ENCODE measurements around the gene PHF3. TPM values are rescaled to one million over a fixed set of nuclear protein-coding genes. Genes with fewer than 3 reads are reported as not detected.

The PHF3 gene
- total RNA-seq, 1 experiment from 2014 or later = 66.6 TPM

DNA sequence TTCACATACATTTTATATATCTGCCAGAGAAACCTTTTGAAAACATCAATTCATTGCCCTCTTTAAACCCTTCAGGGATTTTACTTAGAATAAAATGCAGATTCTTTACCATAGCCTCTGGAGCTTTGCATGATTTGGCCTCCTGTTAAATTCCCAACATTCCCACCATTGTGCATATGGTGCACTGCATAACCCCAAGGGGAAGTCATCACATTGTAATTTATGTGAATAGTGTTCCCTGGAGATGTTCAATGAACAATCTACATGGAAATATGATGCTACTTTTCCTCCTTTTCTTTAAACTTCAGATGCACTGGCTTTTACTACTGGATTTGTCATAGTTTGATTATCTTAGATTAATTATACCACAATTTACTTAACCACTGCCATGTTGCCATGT is 94.7 kb downstream of the PHF3 start:
- no peaks in the 10 kb centered on the region for H3K9me3 ChIP-seq (ENCODE audit: control insufficient read depth, low read depth, low read length)
- DNase-seq = no peak
- no peak overlapping the region for H4K8ac ChIP-seq (replicated peaks; ENCODE audit: insufficient read length, low read depth, low read length)
- H3K14ac ChIP-seq (ENCODE audit: insufficient read depth, low read length) = no peak overlapping the region
- no peaks in the 10 kb centered on the region for H4K20me1 ChIP-seq (ENCODE audit: control insufficient read depth, insufficient read depth, insufficient read length)
- no peak overlapping the region for H2BK15ac ChIP-seq (ENCODE audit: low read depth, low read length)
- no peak overlapping the region for H2AK5ac ChIP-seq (ENCODE audit: insufficient read length, low read length)
- no peak overlapping the region for H3K18ac ChIP-seq (ENCODE audit: insufficient read length, low read depth, low read length)
- H3T11ph ChIP-seq (ENCODE audit: low read length) = no peak overlapping the region
- H3K27me3 ChIP-seq (ENCODE audit: insufficient read depth, low read length) = no peaks in the 10 kb centered on the region
- H2BK12ac ChIP-seq (ENCODE audit: insufficient read length, low read depth, low read length) = no peak overlapping the region
- H3K27ac ChIP-seq (ENCODE audit: insufficient read length, low read depth, low read length) = no peak overlapping the region
- no peak overlapping the region for H3K4me2 ChIP-seq (ENCODE audit: insufficient read depth, insufficient read length, low read length)
- H2BK20ac ChIP-seq (ENCODE audit: low read depth, low read length, poor library complexity, severe bottlenecking) = no peak overlapping the region
- no peaks in the 10 kb centered on the region for H3K79me2 ChIP-seq (ENCODE audit: insufficient read depth, low read length)
- no peak overlapping the region for H2AFZ ChIP-seq (ENCODE audit: low read length)
- Mint-ChIP-seq H3K4me3 (no peak overlapping the region), H3K9me3 (no peaks in the 10 kb centered on the region), H3K4me1 (no peaks in the 10 kb centered on the region), H3K27me3 (ENCODE audit: low read depth) (no peaks in the 10 kb centered on the region), H3K27ac (no peak overlapping the region), H3K36me3 (ENCODE audit: insufficient read depth in 1 of 3, low read depth in 3 of 3) (no peaks in the 10 kb centered on the region)
- no peaks in the 10 kb centered on the region for H3K23me2 ChIP-seq (ENCODE audit: insufficient read length, low read depth, low read length, poor library complexity, severe bottlenecking)
- no peak overlapping the region for H3K4ac ChIP-seq (ENCODE audit: low read depth, low read length)
- H3K79me1 ChIP-seq (ENCODE audit: insufficient read depth, low read depth, low read length, poor library complexity, severe bottlenecking) = no peaks in the 10 kb centered on the region
- no peaks in the 10 kb centered on the region for H3K4me1 ChIP-seq (ENCODE audit: insufficient read depth, low read length)
- H2BK5ac ChIP-seq (ENCODE audit: insufficient read length, low read length) = no peak overlapping the region
- H4K91ac ChIP-seq (ENCODE audit: insufficient read length, low read depth, low read length) = no peak overlapping the region
- no peak for TF ChIP-seq CTCF (conservative IDR thresholded peaks at IDR 0.05)
- no peak overlapping the region for H3K23ac ChIP-seq (ENCODE audit: insufficient read length, low read depth, low read length)
- H4K5ac ChIP-seq (ENCODE audit: insufficient read length, low read depth, low read length) = no peak overlapping the region
- H3K56ac ChIP-seq (ENCODE audit: insufficient read length, low read depth, low read length) = no peak overlapping the region
- H2BK120ac ChIP-seq (ENCODE audit: low read depth, low read length, poor library complexity, severe bottlenecking) = no peak overlapping the region
- no peak overlapping the region for H3K9ac ChIP-seq (ENCODE audit: extremely low read depth, insufficient read length, low read length)

All from H9 (cell line).